K562 (cell line): Measurements from ENCODE around the gene GALNS. TPM values are rescaled to one million over a fixed set of nuclear protein-coding genes. Genes with fewer than 3 reads are reported as not detected.

ENCODE experiments used
- E2F3 ChIP-seq: fragments of 250-450 bp; sonication (Bioruptor Pico); IDR thresholded peaks from 2 replicates; pipeline ENCODE4 v1.4.0; 2020; ENCODE audit warnings: mild to moderate bottlenecking
- FOXJ2 ChIP-seq: fragments of 200-800 bp; sonication (Bioruptor generic); IDR thresholded peaks from 2 replicates; pipeline ENCODE4 v1.6.1; 2016; ENCODE audit warnings: missing genetic modification characterization, missing compliant biosample characterization
- MAFF ChIP-seq: IDR thresholded peaks from 2 replicates; pipeline ENCODE4 v1.6.1; 2012; ENCODE audit warnings: low read length, improper control_type of control experiment
- MBD2 ChIP-seq: sonication (generic); IDR thresholded peaks from 2 replicates; pipeline ENCODE4 v1.6.1; 2016; ENCODE audit warnings: low read depth, borderline replicate concordance
- MYNN ChIP-seq, 2 experiments: sonication (generic); formaldehyde crosslinking in 1 of 2; IDR thresholded peaks; 2 replicates each; pipeline versions ENCODE4 v1.5.0 to v1.6.1; 2016 to 2020; ENCODE audit warnings: antibody characterized with exemption in 1 of 2, missing genetic modification reagents in 1 of 2
- NFIC ChIP-seq: fragments of 450-650 bp; IDR thresholded peaks from 2 replicates; pipeline ENCODE4 v1.6.1; 2017; ENCODE audit warnings: mild to moderate bottlenecking, inconsistent platforms
- NFIX ChIP-seq: fragments of 250-450 bp; sonication (Bioruptor Pico); IDR thresholded peaks from 2 replicates; pipeline ENCODE4 v1.4.0; 2020; ENCODE audit warnings: low read depth, mild to moderate bottlenecking, moderate library complexity
- PYGO2 ChIP-seq: fragments of 450-650 bp; IDR thresholded peaks from 2 replicates; pipeline ENCODE4 v1.6.1; 2016; ENCODE audit warnings: mild to moderate bottlenecking, missing genetic modification characterization, moderate library complexity, missing compliant biosample characterization
- ZBTB17 ChIP-seq: fragments of 450-650 bp; formaldehyde crosslinking; IDR thresholded peaks from 2 replicates; pipeline ENCODE4 v1.4.0; 2020; ENCODE audit warnings: mild to moderate bottlenecking
- ZKSCAN3 ChIP-seq: fragments of 250-450 bp; sonication (Bioruptor Pico); IDR thresholded peaks from 2 replicates; pipeline ENCODE4 v1.4.0; 2020
- ZNF124 ChIP-seq: sonication (generic); formaldehyde crosslinking; IDR thresholded peaks from 2 replicates; pipeline ENCODE4 v1.8.1; 2022; ENCODE audit warnings: missing genetic modification reagents
- polyA plus RNA-seq, 8 experiments: library from polyadenylated mRNA; depleted of rRNA in 4 of 8; stranded (reverse) in 5 of 8; unstranded in 3 of 8; fragments of >200 nt; fragmentation: Nextera tagmentation in 2 of 8; fragmentation: Illumina TruSeq in 1 of 8; extraction: Ambion mirVana in 2 of 8; extraction: Trizol in 1 of 8; gene quantifications; 2 replicates each; pipeline versions ENCODE4 v1.2.1 to v1.2.3, GENCODE V29; 2011 to 2014; ENCODE audit warnings: inconsistent platforms in 1 of 8, missing spikeins in 1 of 8
- total RNA-seq, 7 experiments: library from RNA; depleted of rRNA in 6 of 7; stranded (reverse); fragments of >200 nt in 6 of 7; fragmentation: Illumina TruSeq in 2 of 7; extraction: Trizol in 2 of 7; gene quantifications; 2 replicates each; pipeline versions ENCODE4 v1.2.1 to v1.2.3, GENCODE V29; 2011 to 2021; ENCODE audit warnings: low replicate concordance in 1 of 7
- TF ChIP-seq, protein P1 (sequence below), 3 experiments: fragments of 200-800 bp in 1 of 3; fragments of 250-450 bp in 1 of 3; fragments of 450-650 bp in 1 of 3; sonication (Bioruptor Pico) in 1 of 3; sonication (Bioruptor generic) in 1 of 3; formaldehyde crosslinking in 1 of 3; IDR thresholded peaks; 2 replicates each; pipeline versions ENCODE4 v1.6.1 to v1.8.0; 2016 to 2022; ENCODE audit warnings: mild to moderate bottlenecking in 2 of 3, missing genetic modification characterization in 2 of 3, missing compliant biosample characterization in 1 of 3, moderate library complexity in 1 of 3
- TF ChIP-seq, protein P2 (sequence below): fragments of 250-450 bp; sonication (Bioruptor Pico); IDR thresholded peaks from 2 replicates; pipeline ENCODE4 v1.8.0; 2022; ENCODE audit warnings: inconsistent platforms
- TF ChIP-seq, protein P3 (sequence below): sonication (generic); formaldehyde crosslinking; IDR thresholded peaks from 2 replicates; pipeline ENCODE4 v1.8.1; 2023; ENCODE audit warnings: missing genetic modification reagents, mild to moderate bottlenecking, borderline replicate concordance
- TF ChIP-seq, protein P4 (sequence below): fragments of 250-450 bp; sonication (Bioruptor Pico); IDR thresholded peaks from 2 replicates; pipeline ENCODE4 v1.8.0; 2021; ENCODE audit warnings: mild to moderate bottlenecking, moderate library complexity

Gene GALNS
- total and polyA plus RNA-seq, 9 of the 15 experiments (the other 6 are each of a cell fraction or from before 2014, with no cell fraction given), result 0.38 to 13.2 (median 4.3) TPM

DNA sequence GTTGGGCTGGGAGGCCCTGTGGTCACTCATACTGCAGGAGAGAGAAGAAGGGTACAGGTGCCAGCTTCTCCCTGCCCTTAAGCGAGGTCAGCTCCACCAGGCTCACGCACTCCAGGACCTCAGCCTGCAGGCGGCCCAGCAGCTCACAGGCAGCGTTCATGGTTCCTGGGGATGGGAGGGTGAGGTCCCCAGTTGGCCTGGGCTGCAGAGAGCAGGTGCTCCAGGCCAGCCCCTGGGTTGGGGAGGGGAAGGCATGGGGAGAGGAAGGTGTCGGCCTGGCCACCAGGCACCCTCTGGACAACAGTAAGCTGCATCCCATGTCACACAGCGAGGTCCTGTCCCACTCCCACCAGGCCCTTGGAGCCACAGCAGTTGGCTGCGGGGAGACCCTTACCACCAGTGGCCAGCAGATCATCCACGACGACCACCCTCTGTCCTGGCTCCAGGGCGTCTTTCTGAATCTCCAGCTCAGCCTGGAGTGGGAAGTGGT is 47.0 kb downstream of the GALNS start (continued):
- TF ChIP-seq, protein P1, sequence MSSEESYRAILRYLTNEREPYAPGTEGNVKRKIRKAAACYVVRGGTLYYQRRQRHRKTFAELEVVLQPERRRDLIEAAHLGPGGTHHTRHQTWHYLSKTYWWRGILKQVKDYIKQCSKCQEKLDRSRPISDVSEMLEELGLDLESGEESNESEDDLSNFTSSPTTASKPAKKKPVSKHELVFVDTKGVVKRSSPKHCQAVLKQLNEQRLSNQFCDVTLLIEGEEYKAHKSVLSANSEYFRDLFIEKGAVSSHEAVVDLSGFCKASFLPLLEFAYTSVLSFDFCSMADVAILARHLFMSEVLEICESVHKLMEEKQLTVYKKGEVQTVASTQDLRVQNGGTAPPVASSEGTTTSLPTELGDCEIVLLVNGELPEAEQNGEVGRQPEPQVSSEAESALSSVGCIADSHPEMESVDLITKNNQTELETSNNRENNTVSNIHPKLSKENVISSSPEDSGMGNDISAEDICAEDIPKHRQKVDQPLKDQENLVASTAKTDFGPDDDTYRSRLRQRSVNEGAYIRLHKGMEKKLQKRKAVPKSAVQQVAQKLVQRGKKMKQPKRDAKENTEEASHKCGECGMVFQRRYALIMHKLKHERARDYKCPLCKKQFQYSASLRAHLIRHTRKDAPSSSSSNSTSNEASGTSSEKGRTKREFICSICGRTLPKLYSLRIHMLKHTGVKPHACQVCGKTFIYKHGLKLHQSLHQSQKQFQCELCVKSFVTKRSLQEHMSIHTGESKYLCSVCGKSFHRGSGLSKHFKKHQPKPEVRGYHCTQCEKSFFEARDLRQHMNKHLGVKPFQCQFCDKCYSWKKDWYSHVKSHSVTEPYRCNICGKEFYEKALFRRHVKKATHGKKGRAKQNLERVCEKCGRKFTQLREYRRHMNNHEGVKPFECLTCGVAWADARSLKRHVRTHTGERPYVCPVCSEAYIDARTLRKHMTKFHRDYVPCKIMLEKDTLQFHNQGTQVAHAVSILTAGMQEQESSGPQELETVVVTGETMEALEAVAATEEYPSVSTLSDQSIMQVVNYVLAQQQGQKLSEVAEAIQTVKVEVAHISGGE (CRISPR knock-in tag; IDR thresholded peaks at IDR 0.05), result no peak
- TF ChIP-seq ZBTB17 (no peak), MBD2 (no peak; the same call in 1 of the 2 replicates), MYNN (IDR thresholded peaks at IDR 0.05) (peak; percentile 28; the same call in 1 of the 2 replicates), MYNN (CRISPR knock-in tag; IDR thresholded peaks at IDR 0.05) (no peak), PYGO2 (tag) (no peak), NFIX (CRISPR knock-in tag) (no peak), E2F3 (no peak), ZNF124 (no peak), FOXJ2 (tag) (no peak), MAFF (no peak), NFIC (no peak), ZKSCAN3 (CRISPR knock-in tag) (no peak)
- TF ChIP-seq, protein P2, sequence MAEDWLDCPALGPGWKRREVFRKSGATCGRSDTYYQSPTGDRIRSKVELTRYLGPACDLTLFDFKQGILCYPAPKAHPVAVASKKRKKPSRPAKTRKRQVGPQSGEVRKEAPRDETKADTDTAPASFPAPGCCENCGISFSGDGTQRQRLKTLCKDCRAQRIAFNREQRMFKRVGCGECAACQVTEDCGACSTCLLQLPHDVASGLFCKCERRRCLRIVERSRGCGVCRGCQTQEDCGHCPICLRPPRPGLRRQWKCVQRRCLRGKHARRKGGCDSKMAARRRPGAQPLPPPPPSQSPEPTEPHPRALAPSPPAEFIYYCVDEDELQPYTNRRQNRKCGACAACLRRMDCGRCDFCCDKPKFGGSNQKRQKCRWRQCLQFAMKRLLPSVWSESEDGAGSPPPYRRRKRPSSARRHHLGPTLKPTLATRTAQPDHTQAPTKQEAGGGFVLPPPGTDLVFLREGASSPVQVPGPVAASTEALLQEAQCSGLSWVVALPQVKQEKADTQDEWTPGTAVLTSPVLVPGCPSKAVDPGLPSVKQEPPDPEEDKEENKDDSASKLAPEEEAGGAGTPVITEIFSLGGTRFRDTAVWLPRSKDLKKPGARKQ (CRISPR knock-in tag), result no peak
- TF ChIP-seq, protein P3, sequence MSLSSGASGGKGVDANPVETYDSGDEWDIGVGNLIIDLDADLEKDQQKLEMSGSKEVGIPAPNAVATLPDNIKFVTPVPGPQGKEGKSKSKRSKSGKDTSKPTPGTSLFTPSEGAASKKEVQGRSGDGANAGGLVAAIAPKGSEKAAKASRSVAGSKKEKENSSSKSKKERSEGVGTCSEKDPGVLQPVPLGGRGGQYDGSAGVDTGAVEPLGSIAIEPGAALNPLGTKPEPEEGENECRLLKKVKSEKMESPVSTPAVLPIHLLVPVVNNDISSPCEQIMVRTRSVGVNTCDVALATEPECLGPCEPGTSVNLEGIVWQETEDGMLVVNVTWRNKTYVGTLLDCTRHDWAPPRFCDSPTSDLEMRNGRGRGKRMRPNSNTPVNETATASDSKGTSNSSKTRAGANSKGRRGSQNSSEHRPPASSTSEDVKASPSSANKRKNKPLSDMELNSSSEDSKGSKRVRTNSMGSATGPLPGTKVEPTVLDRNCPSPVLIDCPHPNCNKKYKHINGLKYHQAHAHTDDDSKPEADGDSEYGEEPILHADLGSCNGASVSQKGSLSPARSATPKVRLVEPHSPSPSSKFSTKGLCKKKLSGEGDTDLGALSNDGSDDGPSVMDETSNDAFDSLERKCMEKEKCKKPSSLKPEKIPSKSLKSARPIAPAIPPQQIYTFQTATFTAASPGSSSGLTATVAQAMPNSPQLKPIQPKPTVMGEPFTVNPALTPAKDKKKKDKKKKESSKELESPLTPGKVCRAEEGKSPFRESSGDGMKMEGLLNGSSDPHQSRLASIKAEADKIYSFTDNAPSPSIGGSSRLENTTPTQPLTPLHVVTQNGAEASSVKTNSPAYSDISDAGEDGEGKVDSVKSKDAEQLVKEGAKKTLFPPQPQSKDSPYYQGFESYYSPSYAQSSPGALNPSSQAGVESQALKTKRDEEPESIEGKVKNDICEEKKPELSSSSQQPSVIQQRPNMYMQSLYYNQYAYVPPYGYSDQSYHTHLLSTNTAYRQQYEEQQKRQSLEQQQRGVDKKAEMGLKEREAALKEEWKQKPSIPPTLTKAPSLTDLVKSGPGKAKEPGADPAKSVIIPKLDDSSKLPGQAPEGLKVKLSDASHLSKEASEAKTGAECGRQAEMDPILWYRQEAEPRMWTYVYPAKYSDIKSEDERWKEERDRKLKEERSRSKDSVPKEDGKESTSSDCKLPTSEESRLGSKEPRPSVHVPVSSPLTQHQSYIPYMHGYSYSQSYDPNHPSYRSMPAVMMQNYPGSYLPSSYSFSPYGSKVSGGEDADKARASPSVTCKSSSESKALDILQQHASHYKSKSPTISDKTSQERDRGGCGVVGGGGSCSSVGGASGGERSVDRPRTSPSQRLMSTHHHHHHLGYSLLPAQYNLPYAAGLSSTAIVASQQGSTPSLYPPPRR (CRISPR knock-in tag), result no peak
- TF ChIP-seq, protein P4, sequence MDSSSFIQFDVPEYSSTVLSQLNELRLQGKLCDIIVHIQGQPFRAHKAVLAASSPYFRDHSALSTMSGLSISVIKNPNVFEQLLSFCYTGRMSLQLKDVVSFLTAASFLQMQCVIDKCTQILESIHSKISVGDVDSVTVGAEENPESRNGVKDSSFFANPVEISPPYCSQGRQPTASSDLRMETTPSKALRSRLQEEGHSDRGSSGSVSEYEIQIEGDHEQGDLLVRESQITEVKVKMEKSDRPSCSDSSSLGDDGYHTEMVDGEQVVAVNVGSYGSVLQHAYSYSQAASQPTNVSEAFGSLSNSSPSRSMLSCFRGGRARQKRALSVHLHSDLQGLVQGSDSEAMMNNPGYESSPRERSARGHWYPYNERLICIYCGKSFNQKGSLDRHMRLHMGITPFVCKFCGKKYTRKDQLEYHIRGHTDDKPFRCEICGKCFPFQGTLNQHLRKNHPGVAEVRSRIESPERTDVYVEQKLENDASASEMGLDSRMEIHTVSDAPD (CRISPR knock-in tag), result no peak
